Stimulated activated CD4-positive, alpha-beta T cell treated with anti-CD3 and anti-CD28 coated beads, Interleukin-15, amount 100 ng/mL, for 48 hours (primary cell): ENCODE data around the gene ARHGEF7.

Experiments
- DNase-seq, 2 donors: peaks; one replicate each; pipeline ENCODE4 v3.0.0-alpha.2; 2020; ENCODE audit warnings: low read depth in 2 of 2

The ARHGEF7 gene

DNA sequence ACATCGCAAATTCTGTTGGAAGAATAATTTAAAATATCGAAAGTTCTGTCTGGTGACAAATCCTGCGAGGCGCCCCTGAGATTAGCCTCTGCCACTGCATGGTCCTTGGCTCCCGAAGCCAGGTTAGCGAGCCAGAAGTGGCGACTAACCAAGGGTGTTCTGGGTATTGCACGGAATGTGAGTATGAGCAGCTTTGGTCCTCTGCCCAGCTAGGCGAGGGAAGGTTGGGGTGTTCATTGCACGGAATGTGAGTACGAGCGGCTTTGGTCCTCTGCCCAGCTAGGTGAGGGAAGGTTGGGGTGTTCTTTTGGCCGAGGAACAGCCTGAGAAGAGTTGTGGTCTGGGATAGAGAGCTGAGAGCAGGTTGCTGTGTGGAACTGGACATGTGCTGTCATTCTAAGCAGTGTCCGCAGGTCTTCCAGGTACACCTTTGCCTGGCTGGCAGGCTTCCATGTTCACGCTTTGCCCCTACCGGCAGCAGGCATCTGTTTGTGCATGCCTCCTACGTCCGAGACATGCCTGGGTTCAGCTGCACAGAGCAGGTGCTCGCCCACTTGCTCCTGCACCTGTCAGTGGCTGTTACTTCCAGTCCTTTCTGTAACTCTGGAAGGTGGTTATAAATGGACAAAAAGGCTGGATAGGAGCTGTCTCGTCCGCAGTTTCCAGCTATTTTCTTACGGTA is 187.1 kb downstream of the ARHGEF7 start:
- DNase-seq: no peak

DNA sequence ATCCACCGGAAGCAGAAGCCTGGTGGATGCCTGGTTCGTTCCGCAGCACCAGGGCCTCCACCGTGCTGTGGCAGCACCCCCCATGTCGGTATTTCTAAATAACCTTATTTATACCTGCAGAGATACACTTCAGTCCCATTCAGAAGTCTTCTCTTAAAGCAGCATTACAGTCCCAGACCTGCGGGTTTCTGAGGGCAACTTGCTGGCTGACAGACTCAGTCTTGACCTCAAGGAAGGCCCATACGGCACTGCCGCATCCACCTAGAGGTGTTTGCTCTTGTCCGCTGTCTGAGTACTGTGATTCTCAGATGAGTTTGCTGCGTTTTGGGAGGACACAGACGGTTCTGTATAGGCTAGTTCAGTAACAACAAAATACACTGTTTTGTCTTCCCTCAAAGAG is 188.4 kb downstream of the ARHGEF7 start:
- DNase-seq: no peak

DNA sequence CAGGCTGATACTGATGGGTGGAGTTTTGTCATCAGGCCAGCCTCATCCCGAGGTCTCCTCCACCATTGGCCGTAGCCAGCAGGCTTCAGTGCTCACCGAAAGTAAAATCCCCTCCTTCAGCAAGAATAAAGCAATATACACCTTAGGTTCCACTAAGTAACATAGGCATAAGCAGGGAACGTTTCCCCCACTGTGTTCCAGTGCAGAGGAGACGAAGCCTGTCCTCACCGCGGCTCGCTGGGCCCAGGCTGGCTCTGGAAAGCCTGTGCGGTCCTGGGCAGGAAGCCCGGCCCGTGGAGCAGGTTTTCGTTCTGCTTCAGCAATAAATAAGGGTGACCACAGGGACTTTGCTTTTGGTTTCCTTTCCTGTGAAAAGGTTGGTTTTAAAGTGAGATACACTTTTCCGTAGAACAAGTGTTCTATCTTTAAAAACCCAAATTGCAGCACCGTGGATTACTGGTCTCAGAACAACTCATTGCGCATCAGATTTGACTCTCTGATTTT is 189.0 kb downstream of the ARHGEF7 start:
- DNase-seq: no peak

DNA sequence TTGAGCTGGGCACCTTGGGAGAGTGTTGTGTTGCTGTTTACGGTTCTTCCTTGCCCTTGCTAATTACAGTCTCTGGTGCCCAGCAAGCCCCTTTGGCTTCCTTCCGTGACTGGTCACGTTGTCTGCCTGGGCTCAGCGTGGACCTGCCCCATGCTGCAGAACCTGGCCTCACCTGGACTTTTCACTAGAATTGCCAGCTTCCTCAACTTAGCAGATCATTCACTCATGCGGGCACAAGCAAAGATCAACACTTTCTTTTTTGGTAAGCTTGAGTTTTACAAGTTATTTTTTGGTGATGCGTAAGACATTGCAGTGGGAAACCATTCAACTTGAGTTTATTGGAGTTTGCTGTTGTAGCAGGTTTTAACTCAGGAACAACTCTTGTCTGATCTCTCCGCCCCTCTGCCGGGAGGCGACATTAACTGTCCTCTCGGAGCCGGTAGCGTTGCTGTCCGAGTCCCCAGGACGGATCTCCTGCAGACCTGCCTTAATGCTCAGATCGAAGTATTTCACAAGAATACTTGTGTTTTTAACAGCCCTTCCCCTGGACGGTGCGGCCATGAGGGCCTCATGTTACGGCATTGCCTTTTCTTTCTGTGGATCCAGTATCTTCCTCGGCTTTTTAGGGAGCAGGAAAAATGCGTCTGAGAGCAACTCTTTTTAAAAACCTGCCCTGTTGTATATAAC is 189.6 kb downstream of the ARHGEF7 start:
- no peak for DNase-seq

DNA sequence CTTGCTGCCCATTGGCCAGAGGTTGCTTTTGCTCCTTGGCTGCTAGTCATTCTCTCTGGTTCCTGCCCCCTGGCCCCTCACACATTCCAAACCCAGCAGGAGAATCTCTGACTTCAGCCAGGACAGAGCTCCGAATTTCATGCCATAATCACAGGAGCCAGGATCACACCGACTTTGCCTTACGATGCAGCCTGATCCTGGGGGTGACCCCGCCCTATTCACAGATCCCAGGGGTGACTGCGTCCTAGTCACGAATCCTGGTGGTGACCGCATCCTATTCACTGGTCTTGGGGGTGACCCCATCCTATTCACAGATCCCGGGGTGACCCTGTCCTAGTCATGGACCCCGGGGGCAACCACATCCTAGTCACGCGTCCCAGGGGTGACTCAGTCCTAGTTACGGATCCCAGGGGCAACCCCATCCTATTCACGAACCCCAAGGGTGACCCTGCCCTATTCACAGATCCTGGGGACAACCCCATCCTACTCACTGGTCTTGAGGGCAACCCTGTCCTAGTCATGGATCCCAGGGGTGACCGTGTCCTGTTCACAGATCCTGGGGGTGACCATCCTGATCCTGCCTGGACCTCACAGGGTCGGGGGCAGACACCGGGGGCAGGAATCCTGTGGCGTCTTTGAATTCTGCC is 198.0 kb downstream of the ARHGEF7 start:
- DNase-seq: no peak

DNA sequence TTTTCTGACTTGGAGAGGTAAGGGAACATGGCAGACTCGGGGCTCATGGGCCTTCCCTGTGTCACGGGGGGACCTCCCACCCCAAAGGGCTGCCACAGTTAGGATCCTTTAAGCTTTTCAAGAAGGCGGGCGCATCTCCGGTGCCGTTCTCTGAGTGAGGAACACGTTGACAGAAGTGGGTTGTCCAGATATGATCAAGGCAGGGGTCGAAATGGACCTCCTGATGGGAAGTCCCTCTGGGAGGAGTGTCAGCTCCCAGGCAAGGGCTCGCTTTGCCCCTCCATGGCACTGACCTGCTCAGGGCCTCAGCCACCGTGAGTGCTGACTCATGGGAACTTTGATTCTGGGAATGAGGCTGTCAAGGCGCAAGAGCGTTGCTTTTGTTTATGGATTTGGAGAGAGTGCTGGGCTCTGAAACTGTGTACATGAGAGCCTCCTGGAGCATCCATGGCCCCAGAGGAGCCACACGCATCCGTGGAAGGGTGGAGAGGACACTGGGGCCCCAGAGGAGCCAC is 198.9 kb downstream of the ARHGEF7 start:
- no peak for DNase-seq

DNA sequence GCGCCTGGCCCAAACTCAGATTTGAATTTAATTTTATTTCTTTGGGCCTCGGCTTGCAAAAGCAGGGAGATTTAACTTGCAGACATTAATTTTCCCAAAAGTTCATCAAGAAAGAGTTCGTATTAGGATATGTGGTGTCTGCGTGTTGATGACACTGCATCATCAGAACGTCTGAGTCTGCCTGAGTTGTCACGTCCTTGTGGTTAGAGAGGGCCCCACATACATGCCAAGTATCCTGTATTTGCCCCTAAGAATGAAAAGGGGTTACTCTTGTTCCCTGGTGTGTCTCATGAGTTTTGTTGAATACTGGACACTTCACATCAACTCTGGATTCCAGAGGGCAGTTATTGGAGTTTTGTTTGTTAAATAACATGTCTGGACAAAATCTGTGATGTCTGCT is 199.7 kb downstream of the ARHGEF7 start:
- DNase-seq: no peak

DNA sequence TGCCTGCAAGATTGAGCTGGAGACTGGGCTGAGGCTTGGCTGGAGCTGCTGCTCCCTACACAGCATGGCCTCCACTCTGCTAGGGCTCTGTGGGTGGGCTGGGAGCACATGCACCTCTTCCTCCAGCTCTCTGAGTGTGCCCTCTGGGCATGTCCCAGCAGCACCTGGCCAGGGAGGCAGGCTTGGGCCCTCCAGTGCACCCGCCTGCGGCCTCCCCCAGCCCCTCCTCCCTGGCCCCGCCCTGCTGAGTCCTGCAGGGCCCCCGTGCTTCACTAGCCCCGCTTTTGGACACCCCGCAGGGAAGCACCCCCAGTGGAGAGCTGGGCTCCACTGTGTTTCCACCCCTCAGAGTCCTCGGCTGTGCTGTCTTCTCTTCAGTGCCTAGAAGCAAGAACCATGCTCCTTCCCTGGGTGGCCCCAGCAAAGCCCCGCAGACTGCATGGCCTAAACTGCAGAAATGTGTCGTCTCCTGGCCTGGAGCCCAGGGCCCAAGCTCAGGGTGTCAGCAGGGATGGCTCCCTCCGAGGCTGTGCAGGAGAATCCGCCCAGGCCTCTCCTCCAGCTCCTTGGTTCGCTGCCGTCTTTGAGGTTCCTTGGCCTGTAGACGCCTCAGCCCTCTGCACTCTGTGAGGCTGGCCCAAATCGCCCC is 200.4 kb downstream of the ARHGEF7 start:
- DNase-seq: no peak

DNA sequence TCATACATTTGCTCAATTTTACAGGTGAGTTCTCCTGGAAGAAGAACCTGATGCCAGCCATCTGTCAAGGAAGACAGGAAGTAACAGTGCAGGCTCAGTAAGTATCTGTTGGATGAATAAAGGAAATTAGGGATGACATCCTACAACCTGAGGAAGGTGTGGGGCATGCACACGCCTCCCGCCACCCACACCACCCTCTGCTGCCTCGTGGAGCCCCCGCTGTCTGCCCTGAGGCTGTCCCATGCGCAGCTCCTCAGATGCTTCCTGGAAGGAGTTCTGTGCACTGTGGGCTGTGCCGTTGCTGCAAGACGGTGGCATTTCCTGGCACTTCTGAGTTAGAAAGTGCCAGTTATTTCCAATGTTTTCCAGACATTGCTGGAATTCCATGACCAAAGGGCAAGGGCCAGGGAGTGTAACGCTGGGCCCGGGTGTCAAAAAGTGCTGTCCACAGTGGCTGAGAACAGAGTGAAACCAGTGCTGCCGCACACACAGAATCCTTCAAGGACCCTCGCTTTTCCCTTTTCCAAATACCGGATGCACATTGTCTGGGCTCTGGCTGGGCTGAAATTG is 201.1 kb downstream of the ARHGEF7 start:
- DNase-seq: no peak

DNA sequence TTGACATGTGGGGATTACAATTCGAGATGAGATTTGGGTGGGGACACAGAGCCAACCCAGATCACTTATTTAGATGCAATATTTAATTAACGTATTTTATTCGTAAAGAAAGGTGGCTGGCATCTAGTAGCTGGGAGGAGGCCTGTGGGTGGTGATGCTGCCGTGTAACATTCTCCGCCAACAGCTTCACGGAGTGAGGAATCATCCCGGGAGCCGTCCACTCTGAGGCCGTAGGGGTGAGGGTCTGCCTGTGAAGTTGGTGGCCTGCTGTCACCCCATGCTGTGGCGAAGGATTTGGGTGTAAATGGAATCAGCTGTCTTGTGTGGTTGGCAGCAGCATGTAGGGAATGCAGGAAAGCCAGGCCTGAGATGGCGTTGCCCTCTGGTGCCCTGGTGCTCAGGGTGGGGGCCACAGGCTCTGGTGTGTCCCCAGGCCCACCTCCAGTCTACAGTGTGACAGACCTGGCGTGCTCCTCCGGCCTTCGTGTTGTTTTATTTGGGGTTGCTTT is 202.0 kb downstream of the ARHGEF7 start:
- DNase-seq: no peak

DNA sequence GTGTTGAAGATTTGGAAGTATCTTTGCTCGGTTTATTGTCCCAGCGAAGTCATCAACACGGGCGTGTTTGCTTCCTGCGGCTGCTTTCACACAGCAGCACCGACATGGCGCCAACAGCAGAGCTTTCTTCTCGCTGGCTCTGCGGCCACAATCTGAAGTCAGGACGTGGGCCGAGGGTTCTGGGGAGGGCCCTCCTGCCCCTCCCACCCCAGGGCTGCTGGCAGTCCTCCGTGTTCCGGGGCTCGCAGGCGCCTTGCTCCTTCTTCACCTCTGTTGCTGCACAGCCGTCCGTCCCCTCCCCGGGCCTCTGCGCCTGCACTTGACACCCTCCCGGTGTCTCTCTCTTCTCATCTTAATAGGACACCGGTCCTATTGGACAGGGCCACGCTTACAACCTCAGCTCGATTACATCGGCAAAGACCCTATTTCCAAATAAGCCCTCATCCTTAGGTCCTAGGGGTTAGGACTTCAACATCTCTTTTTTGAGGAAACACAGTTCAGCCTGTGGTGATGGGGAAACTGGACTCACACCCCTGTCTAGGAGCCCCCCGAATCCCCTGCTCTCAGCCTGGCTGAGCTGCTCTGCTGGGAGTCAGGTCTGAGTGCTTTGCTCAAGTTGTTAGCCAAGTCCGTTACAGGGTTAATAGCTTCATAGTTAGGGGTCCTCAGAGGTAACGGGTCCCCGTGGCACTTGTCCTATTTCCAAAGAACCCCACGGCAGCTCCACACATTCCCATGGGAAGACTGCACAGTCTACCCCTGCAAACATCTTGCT is 202.6 kb downstream of the ARHGEF7 start:
- DNase-seq: no peak

DNA sequence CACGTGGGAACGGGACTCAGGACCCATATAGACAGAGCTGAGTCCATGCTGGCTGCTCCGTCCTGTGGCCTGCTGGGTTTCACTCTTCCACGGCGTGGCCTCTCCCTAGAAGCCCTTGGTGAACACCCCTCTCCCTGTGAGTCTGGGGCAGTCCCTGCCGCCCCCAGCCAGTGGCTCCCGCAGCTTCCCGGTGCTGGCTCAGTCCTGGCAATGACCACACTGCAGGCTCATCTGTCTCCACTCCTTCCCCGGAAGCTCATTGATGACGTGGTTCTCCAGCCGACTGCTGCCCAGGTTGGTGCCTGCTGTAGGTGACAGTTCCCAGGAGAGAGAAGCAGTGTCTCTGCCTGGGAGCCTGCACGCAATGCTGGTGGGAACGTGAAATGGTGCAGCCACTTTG is 203.3 kb downstream of the ARHGEF7 start:
- no peak for DNase-seq

DNA sequence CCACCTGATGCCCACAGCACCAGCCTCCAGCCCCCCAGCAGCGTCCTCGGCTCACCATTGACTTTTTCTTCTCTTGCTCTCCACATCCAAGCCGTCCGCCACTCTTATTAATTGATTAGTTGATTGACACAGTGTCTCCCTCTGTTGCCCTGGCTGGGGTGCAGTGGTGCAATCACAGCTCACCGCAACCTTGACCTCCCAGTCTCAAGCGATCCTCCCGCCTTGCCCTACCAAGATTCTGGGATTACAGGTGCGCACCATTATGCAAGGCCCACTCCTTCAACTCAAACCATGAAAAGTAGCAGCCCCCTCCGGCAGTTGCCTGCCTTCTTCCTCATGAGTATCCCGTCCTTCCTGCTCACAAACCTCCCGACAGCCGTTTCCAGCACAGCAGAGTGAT is 204.4 kb downstream of the ARHGEF7 start:
- DNase-seq: no peak

DNA sequence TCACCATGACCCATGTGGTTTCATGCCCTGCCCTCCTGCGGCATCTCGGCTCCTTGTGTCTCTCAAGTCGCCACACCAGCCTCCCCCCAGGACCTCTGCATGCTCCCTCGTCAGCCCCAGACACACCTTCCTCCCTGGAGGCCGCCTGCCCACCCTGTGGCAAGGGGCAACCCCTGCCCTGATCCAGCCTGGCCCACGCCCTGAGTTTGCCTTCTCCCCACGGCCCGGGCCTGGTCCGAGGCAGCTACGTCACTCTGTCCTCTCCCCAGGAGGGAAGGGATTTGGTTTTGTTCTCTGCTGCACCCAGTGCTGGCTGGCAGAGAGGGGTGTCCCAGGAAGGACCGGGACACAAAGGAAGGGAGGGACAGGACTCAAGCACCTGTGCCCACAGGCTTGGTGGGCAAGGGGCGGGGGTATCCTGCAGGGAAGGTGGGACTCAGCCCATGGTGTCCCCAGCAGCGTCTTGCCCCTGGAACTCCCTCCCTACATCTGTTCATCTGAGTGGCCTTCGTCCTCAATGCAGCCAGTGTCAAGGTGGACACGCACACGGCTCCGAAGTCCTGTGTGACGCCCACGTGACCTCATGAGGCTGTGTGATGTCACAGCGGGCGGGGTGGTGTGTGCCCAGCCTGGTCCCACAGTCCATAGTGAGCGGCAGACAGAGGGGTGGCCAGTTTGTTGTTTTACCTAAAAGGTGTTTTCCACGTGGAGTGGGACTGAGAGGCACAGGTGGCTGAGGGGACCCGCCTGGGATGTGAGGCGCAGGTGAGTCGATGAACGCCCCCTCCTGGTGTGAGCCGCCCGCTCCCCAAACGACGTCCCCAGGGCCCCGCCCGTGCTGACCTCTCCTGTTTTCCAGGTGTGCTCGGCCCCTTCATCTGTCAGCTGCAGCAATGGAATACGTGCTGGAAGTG is 205.1 kb downstream of the ARHGEF7 start, which contains the start of gene TEX29:
Gene TEX29 (plus strand): TSS at position 645 of the 914 bp plus-strand sequence. CDS start 249 bp downstream, at position 894.
- no peak for DNase-seq

DNA sequence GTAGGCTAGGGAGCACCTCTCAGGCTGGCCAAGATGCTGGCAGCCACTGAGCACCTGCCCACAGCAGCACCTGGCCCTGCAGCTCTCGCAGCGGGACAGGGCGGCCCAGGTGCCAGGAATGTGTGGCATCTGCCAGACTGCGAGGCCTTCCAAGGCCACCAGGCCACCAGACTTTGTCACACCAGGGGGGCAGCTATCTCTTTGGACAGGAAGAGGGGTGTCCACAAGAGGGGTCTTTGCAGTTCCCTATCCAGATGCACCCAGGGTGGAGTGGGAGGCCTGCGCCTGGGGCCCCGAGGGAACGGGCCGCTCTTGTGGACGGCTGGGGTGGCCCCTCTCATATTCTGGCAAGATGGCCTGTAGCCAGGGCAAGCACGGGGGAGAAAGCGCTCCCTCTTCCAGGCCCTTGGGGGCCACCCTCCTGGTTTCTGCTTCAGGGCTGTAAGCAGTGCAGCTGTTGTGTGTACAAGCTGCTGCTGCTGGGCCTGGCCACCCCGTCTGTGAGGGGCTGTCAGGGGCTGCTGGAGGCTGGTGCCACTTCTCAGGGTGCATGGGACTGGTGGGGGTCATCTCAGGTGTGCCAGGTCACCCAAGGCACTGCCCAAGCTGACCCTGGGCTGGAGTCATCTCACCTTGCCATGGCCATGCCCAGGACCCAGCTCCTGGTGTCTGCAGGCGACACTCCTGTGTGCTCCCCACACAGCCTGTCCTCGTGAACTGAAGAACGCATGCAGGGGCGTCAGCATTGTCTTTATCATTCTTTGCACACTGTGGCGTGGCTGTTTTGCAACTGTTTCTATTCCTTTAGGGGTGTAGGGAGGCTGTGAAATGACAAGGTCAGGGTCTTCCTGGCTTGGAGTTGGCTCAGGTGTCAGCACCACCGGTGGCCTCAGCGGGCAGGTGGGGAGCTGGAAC is 207.1 kb downstream of the ARHGEF7 start:
- no peak for DNase-seq

DNA sequence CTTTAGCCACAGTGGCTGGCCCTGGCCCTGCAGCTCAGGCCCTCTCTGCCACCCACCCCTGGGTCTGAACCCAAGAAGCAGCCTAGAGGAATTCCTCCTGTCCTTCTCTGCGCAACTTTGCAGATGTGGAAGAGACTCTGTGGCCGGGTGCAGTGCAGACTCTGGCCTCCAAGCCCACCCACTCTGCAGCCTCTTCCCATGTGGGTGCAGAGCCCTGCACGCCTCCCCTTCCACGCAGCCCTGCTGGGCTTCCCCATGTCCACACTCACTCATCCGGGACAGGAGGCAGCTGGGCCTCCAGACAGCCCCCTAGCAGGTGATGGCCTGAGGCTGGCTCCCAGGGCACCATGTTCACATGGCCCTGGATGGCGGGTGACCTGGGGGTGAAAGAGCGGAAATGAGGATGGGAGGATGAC is 207.8 kb downstream of the ARHGEF7 start:
- DNase-seq: no peak

DNA sequence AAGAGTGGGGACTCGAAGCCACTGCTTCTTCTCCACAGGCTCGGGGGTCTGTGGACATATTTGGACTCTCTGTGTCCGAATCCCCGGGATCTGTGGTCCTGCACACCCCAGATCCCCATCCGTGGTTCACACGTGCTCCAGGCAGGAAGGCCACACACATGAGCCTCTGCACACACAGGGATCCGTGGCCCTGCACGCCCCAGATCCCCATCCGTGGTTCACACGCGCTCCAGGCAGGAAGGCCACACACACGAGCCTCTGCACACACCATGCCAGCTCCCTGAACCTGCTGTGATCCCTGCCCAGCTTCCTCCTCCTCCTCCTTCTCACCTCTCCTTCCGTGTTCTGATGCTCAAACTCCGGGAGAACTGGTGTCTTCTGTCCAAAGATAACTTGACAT is 208.4 kb downstream of the ARHGEF7 start:
- no peak for DNase-seq

DNA sequence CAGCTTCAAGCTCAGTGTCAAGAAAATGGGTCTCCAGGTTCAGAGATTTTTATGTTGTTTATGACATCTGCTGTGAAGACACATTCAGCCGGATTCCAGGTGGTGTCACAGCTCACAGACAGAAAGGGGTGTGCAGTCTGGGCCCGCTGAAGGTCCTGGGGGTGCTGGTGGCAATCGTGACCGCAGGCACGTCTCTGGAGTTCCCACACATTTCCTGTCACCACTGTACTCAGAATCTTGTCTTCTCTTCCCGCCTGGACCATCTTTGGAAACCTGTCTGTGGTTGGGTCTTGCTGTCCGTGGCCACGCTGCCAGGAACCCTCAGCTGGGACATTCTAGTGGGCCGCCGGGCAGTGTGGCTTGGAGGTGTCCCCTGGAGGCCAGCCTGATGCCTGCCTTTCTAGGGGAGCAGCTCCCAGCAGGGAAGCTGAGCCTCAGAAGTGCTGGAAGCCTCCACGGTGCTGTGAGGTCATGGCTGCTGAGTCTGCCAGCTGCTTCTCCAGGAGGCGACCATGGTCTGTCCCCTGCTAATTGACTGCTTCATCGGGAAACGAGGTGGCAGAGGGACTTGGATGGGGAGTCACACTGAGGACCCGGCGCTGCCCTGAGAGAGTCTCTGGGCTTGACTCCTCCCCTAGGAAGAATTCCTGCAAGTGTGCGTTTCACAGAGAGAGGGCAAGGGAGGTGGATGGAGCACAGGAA is 209.0 kb downstream of the ARHGEF7 start:
- no peak for DNase-seq
